ENCODE measurements around the gene APOL5. TPM values are rescaled to one million over a fixed set of nuclear protein-coding genes. Genes with fewer than 3 reads are reported as not detected.

The APOL5 gene
- total RNA-seq, 2 donors from 2014 or later, result not detected

DNA sequence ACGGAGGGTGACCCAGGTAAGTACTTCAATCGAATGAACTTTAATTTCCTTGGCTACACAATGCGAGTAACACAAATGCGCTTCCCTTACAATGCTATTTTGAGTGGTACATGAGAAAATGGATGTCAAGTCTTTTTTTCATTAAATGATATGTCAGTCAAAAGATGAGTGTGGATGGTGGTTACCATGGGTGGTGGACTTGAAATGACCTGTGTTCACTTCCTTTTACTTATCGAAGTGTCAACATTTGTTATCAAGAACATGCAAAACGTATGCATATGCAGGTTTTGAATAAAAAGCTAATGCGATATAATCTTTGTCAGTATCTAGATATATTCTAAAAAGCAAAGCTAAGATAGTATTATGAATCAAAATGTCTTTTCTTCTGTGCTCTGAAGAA, 8.8 kb upstream of the APOL5 start:
- Histone ChIP-seq H3K36me3 (replicated peaks in 1 of 2; ENCODE audit: insufficient read depth in 1 of 2, low read depth in 2 of 2) (no peaks in the 10 kb centered on the region), H3K4me3 (no peak overlapping the region), H3K4me1 (no peaks in the 10 kb centered on the region), H3K27ac (no peak overlapping the region), H3K9me3 (peaks cover 0 to 5% (median 0%) of the 10 kb centered on the region in 3 donors), H3K27me3 (no peaks in the 10 kb centered on the region)
- TF ChIP-seq POLR2A (IDR thresholded peaks at IDR 0.05), result no peak
- TF ChIP-seq, protein P1, sequence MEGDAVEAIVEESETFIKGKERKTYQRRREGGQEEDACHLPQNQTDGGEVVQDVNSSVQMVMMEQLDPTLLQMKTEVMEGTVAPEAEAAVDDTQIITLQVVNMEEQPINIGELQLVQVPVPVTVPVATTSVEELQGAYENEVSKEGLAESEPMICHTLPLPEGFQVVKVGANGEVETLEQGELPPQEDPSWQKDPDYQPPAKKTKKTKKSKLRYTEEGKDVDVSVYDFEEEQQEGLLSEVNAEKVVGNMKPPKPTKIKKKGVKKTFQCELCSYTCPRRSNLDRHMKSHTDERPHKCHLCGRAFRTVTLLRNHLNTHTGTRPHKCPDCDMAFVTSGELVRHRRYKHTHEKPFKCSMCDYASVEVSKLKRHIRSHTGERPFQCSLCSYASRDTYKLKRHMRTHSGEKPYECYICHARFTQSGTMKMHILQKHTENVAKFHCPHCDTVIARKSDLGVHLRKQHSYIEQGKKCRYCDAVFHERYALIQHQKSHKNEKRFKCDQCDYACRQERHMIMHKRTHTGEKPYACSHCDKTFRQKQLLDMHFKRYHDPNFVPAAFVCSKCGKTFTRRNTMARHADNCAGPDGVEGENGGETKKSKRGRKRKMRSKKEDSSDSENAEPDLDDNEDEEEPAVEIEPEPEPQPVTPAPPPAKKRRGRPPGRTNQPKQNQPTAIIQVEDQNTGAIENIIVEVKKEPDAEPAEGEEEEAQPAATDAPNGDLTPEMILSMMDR (IDR thresholded peaks at IDR 0.05), result no peak
- intact Hi-C loops (cut with DNase I), result no loop called here
- ATAC-seq (no peak), DNase-seq (no peak)
- WGBS, 2 donors, result 55 to 71% methylated on average over 7 of the region's 7 CpGs

DNA sequence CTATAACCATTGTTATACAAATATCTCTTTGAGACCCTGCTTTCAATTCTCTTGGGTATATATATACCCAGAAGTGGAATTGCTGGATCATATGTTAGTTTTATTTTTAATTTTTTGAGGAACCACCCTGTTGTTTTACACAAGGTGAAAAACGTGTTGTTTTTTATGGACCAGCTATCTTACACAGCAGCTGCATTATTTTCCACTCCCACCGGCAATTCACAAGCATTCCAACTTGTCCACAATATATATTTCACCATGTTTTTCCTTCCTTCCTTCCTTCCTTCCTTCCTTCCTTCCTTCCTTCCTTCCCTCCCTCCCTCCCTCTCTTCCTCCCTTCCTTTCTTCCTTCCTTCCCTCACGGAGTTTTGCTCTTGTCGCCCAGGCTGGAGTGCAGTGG, 6.3 kb upstream of the APOL5 start:
- H3K36me3 ChIP-seq (replicated peaks in 1 of 2; ENCODE audit: insufficient read depth in 1 of 2, low read depth in 2 of 2), result no peaks in the 10 kb centered on the region
- no peak for ATAC-seq
- H3K27ac ChIP-seq, result no peak overlapping the region
- no peak overlapping the region for H3K4me3 ChIP-seq
- H3K4me1 ChIP-seq, result no peaks in the 10 kb centered on the region
- H3K27me3 ChIP-seq, result no peaks in the 10 kb centered on the region
- WGBS, 2 donors, result 80 to 81% methylated on average over 4 of the region's 4 CpGs
- DNase-seq, result no peak
- intact Hi-C loops (cut with DNase I), result no loop called here
- H3K9me3 ChIP-seq, result peaks cover 0 to 5% (median 0%) of the 10 kb centered on the region in 3 donors
- TF ChIP-seq POLR2A (IDR thresholded peaks at IDR 0.05), result no peak
- TF ChIP-seq, protein P1 (IDR thresholded peaks at IDR 0.05), result no peak

DNA sequence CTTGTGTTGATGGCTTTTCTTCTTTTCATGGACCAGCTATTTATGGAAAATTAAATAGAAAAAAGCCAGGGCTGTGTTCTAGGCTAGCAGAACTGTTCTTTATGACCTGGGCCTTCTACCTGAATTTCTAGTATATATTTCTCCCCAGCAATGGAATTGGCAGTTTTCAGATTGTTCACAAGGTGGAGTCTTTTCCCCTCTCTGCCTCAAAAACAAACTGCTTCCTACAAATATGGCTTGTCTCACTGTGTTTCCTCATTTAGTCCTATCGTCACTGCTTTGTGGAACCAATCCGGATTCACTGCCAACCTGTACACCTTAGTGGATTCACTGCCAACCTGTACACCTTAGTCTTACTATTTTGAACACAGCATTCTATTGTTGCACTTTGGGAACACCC, 5.0 kb upstream of the APOL5 start:
- TF ChIP-seq, protein P1 (IDR thresholded peaks at IDR 0.05), result no peak
- TF ChIP-seq POLR2A (IDR thresholded peaks at IDR 0.05), result no peak
- DNase-seq, result no peak
- Histone ChIP-seq H3K27me3 (no peaks in the 10 kb centered on the region), H3K4me3 (no peak overlapping the region), H3K9me3 (peaks cover 0 to 5% (median 0%) of the 10 kb centered on the region in 3 donors), H3K27ac (no peak overlapping the region), H3K4me1 (no peaks in the 10 kb centered on the region), H3K36me3 (replicated peaks in 1 of 2; ENCODE audit: insufficient read depth in 1 of 2, low read depth in 2 of 2) (no peaks in the 10 kb centered on the region)
- WGBS, 2 donors, result 74 to 100% methylated on average over 2 of the region's 2 CpGs
- intact Hi-C loops (cut with DNase I), result no loop called here
- no peak for ATAC-seq

GRCh38 chr22:35719212-35719875, 1.7 kb downstream of the APOL5 start:
- no peak for ATAC-seq
- 79 to 80% methylated on average over 15 of the region's 15 CpGs for WGBS, 2 donors
- intact Hi-C loops (cut with DNase I), result no loop called here

More at GRCh38 chr22:35719212-35719875, 1.7 kb downstream of the APOL5 start:
- no peaks in the 10 kb centered on the region for H3K36me3 ChIP-seq (replicated peaks in 1 of 2; ENCODE audit: insufficient read depth in 1 of 2, low read depth in 2 of 2)
- H3K9me3 ChIP-seq, result no peaks in the 10 kb centered on the region
- H3K27ac ChIP-seq, result no peak overlapping the region
- no peak overlapping the region for H3K4me3 ChIP-seq
- H3K4me1 ChIP-seq, result no peaks in the 10 kb centered on the region
- no peaks in the 10 kb centered on the region for H3K27me3 ChIP-seq
- DNase-seq, result no peak
- TF ChIP-seq, protein P1 (IDR thresholded peaks at IDR 0.05), result no peak
- no peak for TF ChIP-seq POLR2A (IDR thresholded peaks at IDR 0.05)

Measured in body of pancreas (tissue), 4 donors.